GM21390 (cell line): Measurements from ENCODE around the gene ZNF273.
"Not testable (repeated sequence)": the region's sequence is repeated elsewhere in the genome, so short reads cannot be mapped to it uniquely, and the experiment has no call there.

ENCODE experiments used
- ATAC-seq: cut with Tn5 transposase; IDR thresholded peaks from one replicate; pipeline ENCODE4 v1.9.1; 2021; ENCODE audit not compliant: unreplicated experiment

The ZNF273 gene

DNA sequence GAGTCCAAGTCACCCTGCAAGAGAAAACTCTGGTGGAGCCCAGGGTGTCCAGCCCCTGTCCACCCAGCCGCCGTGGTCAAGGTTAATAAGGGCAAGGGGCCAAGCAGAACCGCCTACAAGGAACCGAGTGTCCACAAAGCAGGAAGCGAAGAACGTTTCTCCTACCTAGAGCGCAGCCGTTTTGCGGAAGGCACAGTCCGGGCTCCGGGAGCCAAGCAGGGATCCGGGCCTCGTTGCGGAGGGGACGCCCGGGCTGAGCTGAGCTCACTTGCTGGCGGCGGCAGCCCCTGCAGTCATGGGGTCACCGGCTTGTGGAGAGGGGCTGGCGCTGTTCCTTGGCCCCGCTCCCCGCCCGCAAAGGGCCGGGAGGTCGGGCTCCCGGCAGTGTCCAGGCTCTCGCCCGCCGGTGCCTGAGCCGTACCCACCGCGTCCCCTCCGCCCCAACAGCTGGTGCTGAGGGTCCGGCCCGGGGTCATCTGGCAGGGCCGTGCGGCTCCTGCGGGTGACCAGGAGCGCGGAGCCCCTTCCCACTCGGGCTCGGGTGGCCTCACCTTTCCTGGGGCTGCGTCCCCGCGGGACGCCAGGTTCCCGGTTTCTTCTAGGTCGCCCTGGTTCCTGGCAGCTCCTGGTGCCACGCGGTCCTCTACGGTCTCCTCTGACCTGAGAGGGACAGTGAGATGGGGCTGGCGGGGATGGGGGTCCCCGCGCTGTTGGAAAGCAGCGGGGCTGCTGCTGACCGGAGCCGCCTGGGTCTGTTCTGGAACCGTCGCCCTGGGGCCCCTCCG is 14.0 kb upstream of the ZNF273 start:
- no peak for ATAC-seq

DNA sequence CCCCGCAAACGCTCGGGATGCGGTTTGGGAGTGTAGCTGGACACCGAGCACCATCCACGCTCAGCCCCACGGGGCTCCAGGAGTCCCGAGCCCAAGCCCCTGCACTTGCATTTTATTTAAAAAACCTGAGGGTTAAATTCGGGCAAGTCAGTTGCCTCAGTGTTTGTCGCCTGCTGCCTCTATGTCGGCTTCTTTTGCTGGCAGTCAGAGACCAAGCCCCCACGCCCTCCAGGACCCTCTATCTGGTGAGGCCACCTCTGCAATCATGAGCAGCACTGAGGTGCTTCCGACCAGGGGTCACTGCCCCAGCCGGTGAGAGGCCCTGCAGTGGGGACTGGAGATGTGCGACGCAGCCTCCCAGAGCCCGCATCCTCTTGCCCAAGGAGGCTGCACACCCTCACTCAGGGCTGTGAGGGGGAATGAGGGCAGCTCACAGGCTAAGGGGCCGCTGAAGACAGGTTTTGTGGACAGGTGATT is 13.3 kb upstream of the ZNF273 start:
- ATAC-seq: no peak

DNA sequence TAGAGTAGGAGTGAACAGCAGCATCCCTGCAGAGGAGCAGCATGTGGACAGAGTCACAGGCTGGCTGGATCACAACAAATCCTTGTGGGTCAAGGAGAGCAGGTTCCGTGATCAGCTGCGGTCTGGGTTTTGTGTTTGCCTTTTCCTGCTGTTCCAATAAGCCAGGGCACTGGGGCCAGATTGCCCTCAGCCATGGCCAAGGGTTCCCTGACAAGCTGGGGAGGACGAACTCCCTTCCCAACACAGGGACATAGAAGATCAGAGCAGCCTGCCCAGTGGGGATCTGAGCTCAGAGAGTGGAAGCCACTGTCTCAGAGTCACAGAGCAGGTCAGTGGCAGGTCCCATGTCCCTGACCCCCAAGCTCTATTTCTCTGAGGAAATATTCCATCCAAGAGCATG is 12.8 kb upstream of the ZNF273 start:
- ATAC-seq: not testable (repeated sequence)

DNA sequence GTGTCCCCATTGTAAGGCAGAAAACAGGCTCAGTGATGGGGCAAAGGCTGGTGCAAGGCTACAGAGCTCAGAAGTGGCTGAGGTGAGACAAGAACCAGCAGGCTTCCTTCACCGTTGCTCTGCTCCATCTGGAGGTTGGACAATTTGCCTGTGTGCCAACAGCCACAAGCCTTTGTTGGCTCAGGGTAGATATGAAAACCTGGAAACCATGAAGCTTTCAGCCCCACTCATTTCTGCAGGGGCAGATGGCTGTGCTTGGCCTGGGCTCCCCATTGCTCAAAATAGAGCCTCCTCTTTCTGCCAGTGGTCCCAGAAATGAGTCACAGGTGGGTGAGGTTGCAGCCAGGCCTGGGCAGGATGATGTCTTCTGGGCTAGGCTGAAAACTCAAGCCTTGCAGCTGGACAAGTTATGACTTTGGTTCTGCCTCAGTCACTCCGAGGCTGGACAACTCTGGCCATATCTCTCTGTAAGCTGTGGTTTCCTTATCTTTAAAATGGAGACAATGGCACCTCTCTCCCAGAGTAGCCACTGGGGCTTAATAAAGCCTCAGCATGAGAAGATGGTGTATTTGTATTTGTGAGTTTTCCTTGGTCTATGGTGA is 12.2 kb upstream of the ZNF273 start:
- no peak for ATAC-seq

DNA sequence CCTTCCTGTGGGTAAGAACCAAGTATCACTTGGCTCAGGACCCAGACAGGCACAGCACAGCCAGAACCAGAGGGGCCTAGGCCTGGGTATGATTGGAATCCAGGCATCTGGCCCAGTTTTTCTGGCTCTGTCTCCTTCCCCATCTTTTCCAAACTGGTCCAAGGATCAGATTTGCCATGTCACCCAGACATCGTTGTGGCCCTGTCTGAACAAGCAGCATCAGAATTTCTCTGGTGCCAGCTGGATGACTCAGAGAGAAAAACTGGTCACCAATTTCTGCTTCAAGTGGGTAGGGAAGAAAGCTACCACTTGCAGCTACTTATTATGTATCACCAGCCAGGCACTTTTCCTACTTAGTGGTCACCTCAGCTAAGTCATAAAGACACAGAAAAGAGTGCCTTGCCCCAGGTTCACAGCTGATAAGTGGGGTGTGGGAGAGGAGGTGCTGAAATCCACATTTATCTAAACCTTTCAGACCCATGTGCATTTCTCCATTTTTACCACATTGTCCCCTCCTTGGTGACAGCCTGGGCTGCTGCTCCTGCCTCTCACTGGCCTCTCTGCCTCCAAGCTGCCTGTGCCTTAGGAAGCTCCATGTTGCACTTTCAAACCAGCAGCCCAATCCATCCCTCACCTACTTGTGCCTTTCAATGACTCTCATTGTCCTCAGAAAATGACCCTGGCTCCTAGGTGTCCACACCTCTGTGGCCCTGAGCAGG is 11.6 kb upstream of the ZNF273 start:
- not testable (repeated sequence) for ATAC-seq

DNA sequence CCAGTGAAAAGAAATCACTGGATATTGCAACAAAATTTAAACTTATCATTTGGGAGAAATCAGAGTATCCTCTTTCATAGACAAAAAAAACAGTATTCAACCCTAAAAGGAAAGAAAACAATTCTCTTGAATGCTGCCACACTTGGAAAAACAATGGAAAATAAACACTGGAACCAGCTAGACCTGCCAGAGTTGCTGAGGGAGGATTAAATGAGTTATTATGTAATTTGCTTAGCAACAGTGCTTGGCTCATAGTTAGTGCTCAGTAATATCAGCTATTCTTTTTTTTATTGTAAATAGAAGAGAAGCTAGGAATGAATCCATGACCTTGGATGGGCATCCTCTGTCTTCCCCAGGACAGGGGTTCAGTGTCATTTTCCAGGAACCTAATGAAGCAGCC is 11.0 kb upstream of the ZNF273 start:
- ATAC-seq: no peak

DNA sequence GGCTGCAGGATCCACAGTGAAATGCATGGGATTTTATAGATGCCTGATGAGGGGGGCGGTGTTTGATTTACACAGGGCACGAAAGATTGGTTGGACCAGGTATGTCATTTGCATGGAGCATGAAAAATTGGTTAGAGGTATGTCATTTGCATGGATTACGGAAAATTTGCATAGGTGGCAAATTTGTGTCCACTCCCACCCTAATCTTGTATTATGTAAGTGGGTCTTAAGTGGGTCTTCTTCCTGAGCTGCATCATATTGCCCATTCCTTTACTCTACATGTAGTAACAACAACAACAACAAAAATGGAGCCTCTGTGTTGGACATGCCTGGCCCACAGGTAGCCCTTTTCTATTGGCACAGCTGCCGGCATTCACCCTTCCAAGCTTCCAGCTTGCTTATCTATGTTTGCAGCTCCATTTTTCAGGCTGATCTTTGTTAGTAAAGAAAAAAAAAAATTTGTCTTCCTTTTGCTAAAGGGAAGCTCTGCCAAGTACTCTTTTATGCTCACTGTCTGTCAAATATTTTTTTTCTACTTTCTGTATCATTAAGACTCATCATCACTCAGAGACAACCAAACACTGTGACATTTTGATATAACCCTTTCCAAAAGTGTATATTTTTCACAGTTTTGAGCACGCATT is 10.3 kb upstream of the ZNF273 start:
- ATAC-seq: no peak

DNA sequence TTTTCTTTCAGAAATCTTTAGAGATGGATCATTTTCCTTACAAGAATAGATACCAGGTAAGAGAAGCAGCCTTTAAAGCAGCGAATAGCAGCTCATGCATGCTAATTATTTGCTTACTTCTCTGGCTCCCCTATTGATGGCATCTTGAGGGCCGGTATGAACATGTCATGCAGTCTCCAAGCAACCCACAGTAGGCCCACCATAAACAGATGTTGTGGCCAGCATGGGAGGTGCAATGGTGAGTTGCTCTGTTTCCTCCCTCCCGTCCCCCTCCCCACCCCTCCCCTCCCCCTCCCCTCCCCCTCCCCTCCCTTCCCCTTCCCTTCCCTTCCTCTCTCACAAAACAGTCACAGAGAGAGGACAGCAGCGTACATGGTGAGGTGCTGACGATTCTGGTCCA is 9.7 kb upstream of the ZNF273 start:
- ATAC-seq: no peak

- ATAC-seq: not testable (repeated sequence)
These were observed 640 bp upstream of the ZNF273 start for GRCh38 chr7:64902461-64902805.

GRCh38 chr7:64904008-64904407 is 935 bp downstream of the ZNF273 start:
- ATAC-seq: no peak

DNA sequence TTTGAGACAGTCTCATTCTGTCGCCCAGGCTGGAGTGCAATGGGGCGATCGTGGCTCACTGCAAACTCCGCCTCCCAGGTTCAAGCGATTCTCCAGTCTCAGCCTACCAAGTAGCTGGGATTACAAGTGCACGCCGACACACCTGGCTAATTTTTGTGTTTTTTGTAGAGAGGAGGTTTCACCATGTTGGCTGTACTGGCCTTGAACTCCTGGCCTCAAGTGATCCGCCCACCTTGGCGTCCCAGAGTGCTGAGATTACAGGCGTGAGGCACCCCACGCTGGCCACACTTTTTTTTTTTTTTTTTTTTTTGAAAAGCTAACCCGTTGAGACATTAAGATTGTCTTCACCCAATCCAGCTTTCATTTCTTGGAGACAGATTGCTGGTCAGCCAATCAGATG is 2.1 kb downstream of the ZNF273 start:
- ATAC-seq: no peak

GRCh38 chr7:64905547-64905946 is 2.5 kb downstream of the ZNF273 start:
- no peak for ATAC-seq

DNA sequence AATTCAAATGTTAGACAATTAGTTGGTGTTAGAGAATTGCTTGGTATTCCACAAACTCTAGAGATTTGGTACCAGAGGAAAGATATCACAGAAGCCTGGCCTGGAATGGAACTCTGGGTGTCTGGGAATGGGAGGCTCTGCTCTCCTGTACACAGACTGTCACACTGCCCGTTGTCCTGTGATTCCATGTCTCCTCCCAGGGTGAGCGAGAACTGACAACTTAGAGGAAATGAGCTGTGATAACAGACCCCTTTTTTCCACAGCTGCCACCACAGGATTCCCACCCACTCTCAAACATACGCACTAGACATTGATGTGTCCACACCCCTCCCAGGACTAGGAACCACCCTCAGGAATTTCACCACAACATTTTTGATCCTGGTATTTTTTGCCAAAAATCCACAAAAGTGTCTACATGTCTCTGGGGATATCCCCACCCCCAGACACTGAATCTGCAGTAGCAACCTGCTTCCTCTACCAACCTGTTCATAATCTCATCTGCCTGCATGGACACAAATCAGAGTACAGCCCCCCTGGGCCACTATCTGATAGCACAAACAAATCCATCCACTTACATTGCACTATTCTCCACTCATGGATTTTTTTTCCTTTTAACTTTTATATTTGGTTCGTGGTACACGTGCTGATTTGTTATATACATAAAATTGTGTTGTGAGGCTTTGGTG is 4.7 kb downstream of the ZNF273 start:
- ATAC-seq: no peak

DNA sequence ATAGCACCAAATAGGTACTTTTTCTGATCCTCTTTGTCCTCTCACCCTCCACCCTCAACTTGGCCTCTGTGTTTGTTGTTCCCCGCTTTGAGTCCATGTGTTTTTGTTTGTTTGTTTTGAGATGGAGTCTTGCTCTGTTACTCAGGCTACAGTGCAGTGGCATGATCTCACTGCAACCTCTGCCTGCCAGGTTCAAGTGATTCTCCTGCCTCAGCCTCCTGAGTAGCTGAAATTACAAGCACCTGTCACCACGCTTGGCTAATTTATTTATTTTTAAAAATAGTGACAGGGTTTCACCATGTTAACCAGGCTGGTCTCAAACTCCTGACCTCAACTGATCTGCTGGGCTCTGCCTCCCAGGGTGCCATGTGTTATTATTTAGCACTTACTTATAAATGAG is 5.3 kb downstream of the ZNF273 start:
- no peak for ATAC-seq

GRCh38 chr7:64914557-64914956 is 11.5 kb downstream of the ZNF273 start:
- ATAC-seq: no peak

GRCh38 chr7:64915301-64915700 is 12.2 kb downstream of the ZNF273 start:
- ATAC-seq: not testable (repeated sequence)

GRCh38 chr7:64928252-64929187 is 25.4 kb downstream of the ZNF273 start:
- not testable (repeated sequence) for ATAC-seq

- no peak for ATAC-seq
These were observed 31.4 kb downstream of the ZNF273 start for GRCh38 chr7:64934478-64934877.

DNA sequence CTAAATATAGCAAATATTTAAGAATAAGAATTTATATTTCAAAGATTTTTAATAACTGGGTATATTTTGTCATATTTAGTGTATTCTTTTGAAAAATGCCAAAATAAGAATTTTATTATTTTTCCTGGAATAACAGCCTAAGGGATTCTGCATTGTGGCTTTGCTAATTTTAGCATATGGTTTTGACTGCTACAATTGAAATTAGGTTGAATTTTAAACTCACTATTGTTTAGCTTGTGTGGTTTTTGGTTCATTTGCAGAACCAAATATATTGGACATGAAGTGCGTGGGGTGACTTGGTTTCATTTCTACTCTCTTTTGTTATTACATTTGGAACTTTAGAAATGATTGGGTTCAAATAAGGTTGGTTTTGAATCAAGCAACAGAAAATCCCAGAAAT is 35.5 kb downstream of the ZNF273 start:
- ATAC-seq: no peak

GRCh38 chr7:64940021-64940420 is 36.9 kb downstream of the ZNF273 start:
- ATAC-seq: not testable (repeated sequence)
